Measurements from ENCODE around the gene PCID2. TPM values are rescaled to one million over a fixed set of nuclear protein-coding genes. Genes with fewer than 3 reads are reported as not detected.

Gene PCID2
- total and polyA plus RNA-seq, 2 of the 13 experiments (the other 11 are each of a cell fraction or from before 2014, with no cell fraction given): 65.0 to 111 TPM

DNA sequence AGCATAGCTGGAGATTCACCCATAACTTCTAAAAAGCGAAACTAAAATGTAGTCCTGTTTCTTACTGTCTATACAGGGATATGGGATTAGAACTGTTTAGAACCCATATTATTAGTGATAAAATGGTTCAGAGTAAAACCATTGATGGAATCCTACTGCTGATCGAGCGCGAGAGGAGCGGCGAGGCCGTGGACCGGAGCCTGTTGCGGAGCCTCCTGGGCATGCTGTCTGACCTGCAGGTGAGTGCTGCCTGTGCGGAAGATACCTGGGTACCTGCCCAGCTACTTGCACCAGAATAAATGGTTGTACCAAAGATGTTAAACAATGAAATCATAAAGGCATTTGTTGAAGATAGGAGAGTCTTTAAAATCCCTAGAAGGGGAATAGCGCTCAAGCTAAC, 24.6 kb upstream of the PCID2 start:
- H3K79me2 ChIP-seq (ENCODE audit: insufficient read depth, low read length): no peaks in the 10 kb centered on the region
- in situ Hi-C loops (cut with HindIII; ENCODE audit: extremely low pct_ligation_motif_present, low pct_unique_long_range_greater_than_20kb): no loop called here
- no peaks in the 10 kb centered on the region for H3K4me1 ChIP-seq (ENCODE audit: insufficient read depth, low read length)
- no peak overlapping the region for H3K27ac ChIP-seq (ENCODE audit: extremely low read length, insufficient read depth, low read length)
- no TSS peak for BruUV-seq (replicated peaks)
- CTCF ChIA-PET (ENCODE audit: low intra/inter-chr PET ratio, low total read pairs): no interaction called here
- intact Hi-C loops (cut with micrococcal nuclease; ENCODE audit: unreplicated experiment): no loop called here
- H4K20me1 ChIP-seq (ENCODE audit: insufficient read depth, low read length): peaks cover 6% of the 10 kb centered on the region; the same call in 1 of the 2 replicates
- H3K36me3 ChIP-seq (replicated peaks in 1 of 2; ENCODE audit: control insufficient read depth in 1 of 2, insufficient read depth in 2 of 2, low read length in 2 of 2): peaks cover 17 to 62% of the 10 kb centered on the region in 2 experiments
- POLR2A ChIA-PET: no interaction called here
- no peak for DNase-seq (ENCODE audit: low spot score)
- no peak for ATAC-seq
- no peak for TF ChIP-seq ZNF839 (CRISPR knock-in tag; IDR thresholded peaks at IDR 0.05; ENCODE audit: borderline replicate concordance)
- no peak for TF ChIP-seq ZNF326 (CRISPR knock-in tag; IDR thresholded peaks at IDR 0.05; ENCODE audit: borderline replicate concordance)
- TF ChIP-seq ZNF317 (CRISPR knock-in tag; IDR thresholded peaks at IDR 0.05): no peak
- no peak for TF ChIP-seq ZNF567 (CRISPR knock-in tag; IDR thresholded peaks at IDR 0.05; ENCODE audit: borderline replicate concordance)
- TF ChIP-seq, protein P1, sequence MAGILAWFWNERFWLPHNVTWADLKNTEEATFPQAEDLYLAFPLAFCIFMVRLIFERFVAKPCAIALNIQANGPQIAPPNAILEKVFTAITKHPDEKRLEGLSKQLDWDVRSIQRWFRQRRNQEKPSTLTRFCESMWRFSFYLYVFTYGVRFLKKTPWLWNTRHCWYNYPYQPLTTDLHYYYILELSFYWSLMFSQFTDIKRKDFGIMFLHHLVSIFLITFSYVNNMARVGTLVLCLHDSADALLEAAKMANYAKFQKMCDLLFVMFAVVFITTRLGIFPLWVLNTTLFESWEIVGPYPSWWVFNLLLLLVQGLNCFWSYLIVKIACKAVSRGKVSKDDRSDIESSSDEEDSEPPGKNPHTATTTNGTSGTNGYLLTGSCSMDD (CRISPR knock-in tag; IDR thresholded peaks at IDR 0.05): no peak
- no peak for TF ChIP-seq KDM5A (IDR thresholded peaks at IDR 0.05; ENCODE audit: borderline replicate concordance, low read length)
- TF ChIP-seq, protein P2, sequence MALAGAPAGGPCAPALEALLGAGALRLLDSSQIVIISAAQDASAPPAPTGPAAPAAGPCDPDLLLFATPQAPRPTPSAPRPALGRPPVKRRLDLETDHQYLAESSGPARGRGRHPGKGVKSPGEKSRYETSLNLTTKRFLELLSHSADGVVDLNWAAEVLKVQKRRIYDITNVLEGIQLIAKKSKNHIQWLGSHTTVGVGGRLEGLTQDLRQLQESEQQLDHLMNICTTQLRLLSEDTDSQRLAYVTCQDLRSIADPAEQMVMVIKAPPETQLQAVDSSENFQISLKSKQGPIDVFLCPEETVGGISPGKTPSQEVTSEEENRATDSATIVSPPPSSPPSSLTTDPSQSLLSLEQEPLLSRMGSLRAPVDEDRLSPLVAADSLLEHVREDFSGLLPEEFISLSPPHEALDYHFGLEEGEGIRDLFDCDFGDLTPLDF (CRISPR knock-in tag; IDR thresholded peaks at IDR 0.05): no peak
- no peak for TF ChIP-seq MLLT10 (CRISPR knock-in tag; IDR thresholded peaks at IDR 0.05)
- TF ChIP-seq ZNF281 (CRISPR knock-in tag; IDR thresholded peaks at IDR 0.05; ENCODE audit: borderline replicate concordance): no peak
- TF ChIP-seq, protein P3, sequence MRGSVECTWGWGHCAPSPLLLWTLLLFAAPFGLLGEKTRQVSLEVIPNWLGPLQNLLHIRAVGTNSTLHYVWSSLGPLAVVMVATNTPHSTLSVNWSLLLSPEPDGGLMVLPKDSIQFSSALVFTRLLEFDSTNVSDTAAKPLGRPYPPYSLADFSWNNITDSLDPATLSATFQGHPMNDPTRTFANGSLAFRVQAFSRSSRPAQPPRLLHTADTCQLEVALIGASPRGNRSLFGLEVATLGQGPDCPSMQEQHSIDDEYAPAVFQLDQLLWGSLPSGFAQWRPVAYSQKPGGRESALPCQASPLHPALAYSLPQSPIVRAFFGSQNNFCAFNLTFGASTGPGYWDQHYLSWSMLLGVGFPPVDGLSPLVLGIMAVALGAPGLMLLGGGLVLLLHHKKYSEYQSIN (CRISPR knock-in tag; IDR thresholded peaks at IDR 0.05; ENCODE audit: borderline replicate concordance): no peak
- no peak for TF ChIP-seq NR2F6 (IDR thresholded peaks at IDR 0.05)
- no peak for TF ChIP-seq NR2F6 (CRISPR knock-in tag; IDR thresholded peaks at IDR 0.05)
- TF ChIP-seq ZNF557 (CRISPR knock-in tag; IDR thresholded peaks at IDR 0.05): no peak
- no peak for TF ChIP-seq HMG20A (CRISPR knock-in tag; IDR thresholded peaks at IDR 0.05; ENCODE audit: borderline replicate concordance)
- no peak overlapping the region for H2AFZ ChIP-seq (ENCODE audit: low read length)
- no peaks in the 10 kb centered on the region for H3K27me3 ChIP-seq (ENCODE audit: control insufficient read depth in 1 of 2, insufficient read depth in 2 of 2, low read length in 2 of 2)
- no peak overlapping the region for H3K9ac ChIP-seq (ENCODE audit: insufficient read depth, low read depth, low read length)
- H3K9me3 ChIP-seq (ENCODE audit: low read length): no peaks in the 10 kb centered on the region
- FAIRE-seq: no peak
- over 99% methylated on average over 11 of the region's 11 CpGs for WGBS (ENCODE audit: low lambda C conversion rate)
- no peak overlapping the region for H3K4me2 ChIP-seq (ENCODE audit: low read depth, low read length)
- H3K4me3 ChIP-seq (replicated peaks in 1 of 3; ENCODE audit: insufficient read depth in 1 of 3, low read depth in 2 of 3, low read length in 3 of 3): no peak overlapping the region

All from HepG2 (cell line).